ENCODE data around the gene PROZ. TPM values are rescaled to one million over a fixed set of nuclear protein-coding genes. Genes with fewer than 3 reads are reported as not detected.
A peak's percentile ranks its signal among the peaks of the same experiment; 100 is the strongest.

Gene PROZ
- total RNA-seq, 1 donor from 2014 or later = not detected

- Mint-ChIP-seq H3K4me3 (no peak overlapping the region), H3K9me3 (no peaks in the 10 kb centered on the region), H3K27ac (no peak overlapping the region), H3K4me1 (peaks cover 17% of the 10 kb centered on the region), H3K27me3 (no peaks in the 10 kb centered on the region), H3K36me3 (ENCODE audit: low read depth) (peaks cover 26% of the 10 kb centered on the region)
- intact Hi-C loops (cut with micrococcal nuclease) = no loop called here
- no peak for DNase-seq
Observed at GRCh38 chr13:113166266-113166665, 7.8 kb downstream of the PROZ start.

GRCh38 chr13:113166681-113167080 lies 8.2 kb downstream of the PROZ start:
- peaks cover 15% of the 10 kb centered on the region for H3K4me1 Mint-ChIP-seq

DNA sequence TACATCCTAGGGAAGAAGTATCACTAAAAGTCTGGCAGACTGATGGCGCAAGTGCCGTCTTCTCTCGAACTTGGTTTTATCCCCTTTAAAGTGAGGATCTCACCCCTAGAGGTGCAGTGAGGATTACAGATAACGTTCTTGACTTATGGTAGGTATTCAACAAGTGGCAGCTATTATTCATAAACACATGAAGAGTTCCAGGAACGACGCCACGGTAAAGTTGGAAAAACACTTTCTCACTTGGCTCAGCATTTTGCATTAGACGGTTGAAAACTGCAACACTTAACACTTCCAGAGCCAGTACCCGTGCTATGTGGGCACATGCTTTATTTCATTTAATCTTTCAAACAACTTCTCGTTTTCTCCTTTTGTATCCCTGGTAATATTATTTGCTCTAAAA lies 8.7 kb downstream of the PROZ start:
- intact Hi-C loops (cut with micrococcal nuclease) = no loop called here
- no peak for DNase-seq
- no peaks in the 10 kb centered on the region for H3K27me3 Mint-ChIP-seq
- no peak overlapping the region for H3K27ac Mint-ChIP-seq
- peaks cover 15% of the 10 kb centered on the region for H3K4me1 Mint-ChIP-seq
- no peaks in the 10 kb centered on the region for H3K9me3 Mint-ChIP-seq
- H3K4me3 Mint-ChIP-seq = no peak overlapping the region
- peaks cover 30% of the 10 kb centered on the region for H3K36me3 Mint-ChIP-seq (ENCODE audit: low read depth)

More at GRCh38 chr13:113166681-113167080, 8.2 kb downstream of the PROZ start:
- H3K27ac Mint-ChIP-seq = no peak overlapping the region
- no peak overlapping the region for H3K4me3 Mint-ChIP-seq
- peaks cover 28% of the 10 kb centered on the region for H3K36me3 Mint-ChIP-seq (ENCODE audit: low read depth)
- no peak for DNase-seq
- H3K27me3 Mint-ChIP-seq = no peaks in the 10 kb centered on the region
- intact Hi-C loops (cut with micrococcal nuclease) = no loop called here
- no peaks in the 10 kb centered on the region for H3K9me3 Mint-ChIP-seq

- peaks cover 33% of the 10 kb centered on the region for H3K36me3 Mint-ChIP-seq (ENCODE audit: low read depth)
- intact Hi-C loops (cut with micrococcal nuclease) = no loop called here
- H3K4me3 Mint-ChIP-seq = no peak overlapping the region
- peaks cover 15% of the 10 kb centered on the region for H3K4me1 Mint-ChIP-seq
- DNase-seq = no peak
- H3K9me3 Mint-ChIP-seq = no peaks in the 10 kb centered on the region
- H3K27ac Mint-ChIP-seq = no peak overlapping the region
- no peaks in the 10 kb centered on the region for H3K27me3 Mint-ChIP-seq
Observed at GRCh38 chr13:113167575-113167974, 9.1 kb downstream of the PROZ start.

- H3K4me1 Mint-ChIP-seq = peaks cover 15% of the 10 kb centered on the region
- no peak overlapping the region for H3K4me3 Mint-ChIP-seq
- DNase-seq = no peak
- no peaks in the 10 kb centered on the region for H3K9me3 Mint-ChIP-seq
- H3K27me3 Mint-ChIP-seq = no peaks in the 10 kb centered on the region
- intact Hi-C loops (cut with micrococcal nuclease) = no loop called here
- peaks cover 33% of the 10 kb centered on the region for H3K36me3 Mint-ChIP-seq (ENCODE audit: low read depth)
- H3K27ac Mint-ChIP-seq = no peak overlapping the region
Observed at GRCh38 chr13:113168211-113168610, 9.8 kb downstream of the PROZ start.

DNA sequence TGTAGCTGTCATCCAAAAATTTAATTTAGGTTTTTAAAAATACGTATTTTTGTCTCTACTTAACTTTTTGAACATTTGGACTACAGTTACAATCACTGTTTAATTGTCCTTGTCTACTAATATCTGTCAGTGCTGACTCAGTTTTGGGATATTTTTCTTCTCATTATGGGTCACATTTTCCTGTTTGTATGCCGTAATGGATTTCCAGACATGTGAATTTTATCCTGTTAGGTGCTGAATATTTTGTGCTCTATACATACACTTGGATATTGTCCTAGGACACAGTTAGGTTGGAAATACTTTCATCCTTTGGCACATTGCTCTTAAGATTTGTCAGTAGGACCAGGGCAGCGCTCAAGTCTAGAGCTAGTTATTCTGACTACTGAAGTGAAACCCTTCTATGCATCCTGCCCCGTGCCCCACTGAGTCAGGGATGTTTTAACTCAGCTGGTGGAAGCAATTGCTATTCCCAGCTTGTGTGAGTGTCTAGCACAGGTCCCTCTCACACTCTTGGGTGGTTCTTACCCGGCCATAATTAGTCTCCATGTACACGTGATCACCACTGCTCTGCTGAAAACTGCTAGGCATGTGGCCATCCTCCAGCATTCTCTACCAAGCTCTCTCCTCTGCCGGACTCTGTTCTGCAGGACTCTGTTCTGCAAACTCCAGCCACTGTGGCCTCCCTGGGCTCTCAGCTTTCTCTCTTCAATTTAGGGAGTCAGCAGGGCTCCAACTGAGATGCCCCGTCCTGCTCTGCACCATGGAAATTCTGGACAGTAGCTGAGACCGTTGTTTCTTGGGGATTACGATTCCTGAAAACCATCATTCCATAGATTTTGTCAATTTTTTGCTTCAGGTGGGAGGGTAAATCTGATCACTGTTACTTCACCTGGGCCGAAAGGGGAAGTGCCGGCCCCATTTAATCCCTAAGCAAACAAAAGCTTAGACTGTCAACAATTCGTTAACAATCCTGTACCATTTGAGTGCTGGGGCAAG lies 11.1 kb downstream of the PROZ start:
- no peaks in the 10 kb centered on the region for H3K9me3 Mint-ChIP-seq
- peaks cover 14% of the 10 kb centered on the region for H3K4me1 Mint-ChIP-seq
- no peaks in the 10 kb centered on the region for H3K27me3 Mint-ChIP-seq
- peaks cover 37% of the 10 kb centered on the region for H3K36me3 Mint-ChIP-seq (ENCODE audit: low read depth)
- no peak for DNase-seq
- no peak overlapping the region for H3K4me3 Mint-ChIP-seq
- intact Hi-C loops (cut with micrococcal nuclease) = no loop called here
- H3K27ac Mint-ChIP-seq = no peak overlapping the region

DNA sequence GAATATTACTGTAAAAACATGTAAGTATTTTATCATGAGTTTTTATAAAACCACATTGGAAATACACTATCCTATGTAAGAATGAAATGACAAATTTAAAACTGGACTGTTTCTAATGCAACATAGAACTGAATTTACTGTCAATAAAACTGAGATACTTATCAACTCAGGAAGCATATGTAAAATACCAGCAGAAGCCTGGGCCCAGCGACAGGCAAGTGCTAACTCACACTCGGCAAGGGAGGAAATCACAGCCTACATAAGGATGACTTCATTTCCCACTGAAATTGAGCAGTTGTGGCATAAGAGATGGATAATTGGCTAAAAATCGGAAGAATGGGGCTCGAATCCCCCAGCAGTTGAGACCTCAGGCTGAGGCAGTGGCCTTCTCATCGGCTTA lies 12.1 kb downstream of the PROZ start:
- peaks cover 44% of the 10 kb centered on the region for H3K36me3 Mint-ChIP-seq (ENCODE audit: low read depth)
- H3K27ac Mint-ChIP-seq = no peak overlapping the region
- peaks cover 11% of the 10 kb centered on the region for H3K4me1 Mint-ChIP-seq
- intact Hi-C loops (cut with micrococcal nuclease) = no loop called here
- H3K27me3 Mint-ChIP-seq = no peaks in the 10 kb centered on the region
- no peak for DNase-seq
- no peaks in the 10 kb centered on the region for H3K9me3 Mint-ChIP-seq
- no peak overlapping the region for H3K4me3 Mint-ChIP-seq

DNA sequence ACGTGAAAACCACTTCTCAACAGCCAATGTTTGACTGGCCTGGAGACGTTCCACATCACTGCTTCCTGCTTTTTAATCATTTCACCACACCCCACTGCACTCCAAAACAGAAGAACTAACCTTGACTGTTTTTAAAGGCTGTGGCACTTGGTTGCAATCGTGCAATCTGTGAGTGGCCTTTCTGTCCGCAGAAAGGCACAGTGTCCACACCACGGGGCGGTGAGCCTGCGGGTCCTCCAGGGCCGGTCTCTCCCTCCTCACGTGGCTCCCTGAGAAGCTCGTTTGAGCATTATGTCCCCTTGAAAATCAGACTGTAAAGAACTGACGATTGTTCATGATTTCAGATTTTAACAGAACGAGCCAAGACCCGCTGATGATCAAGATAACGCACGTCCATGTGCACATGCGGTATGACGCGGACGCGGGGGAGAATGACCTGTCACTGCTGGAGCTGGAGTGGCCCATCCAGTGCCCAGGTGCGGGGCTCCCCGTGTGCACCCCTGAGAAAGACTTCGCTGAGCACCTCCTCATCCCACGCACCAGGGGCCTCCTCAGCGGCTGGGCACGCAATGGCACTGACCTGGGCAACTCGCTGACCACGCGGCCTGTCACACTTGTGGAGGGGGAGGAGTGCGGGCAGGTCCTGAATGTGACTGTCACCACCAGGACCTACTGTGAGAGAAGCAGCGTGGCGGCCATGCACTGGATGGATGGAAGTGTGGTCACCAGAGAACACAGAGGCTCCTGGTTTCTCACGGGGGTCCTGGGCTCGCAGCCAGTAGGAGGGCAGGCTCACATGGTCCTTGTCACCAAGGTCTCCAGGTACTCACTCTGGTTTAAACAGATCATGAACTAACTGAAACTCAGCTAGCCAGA lies 13.0 kb downstream of the PROZ start:
- intact Hi-C loops (cut with micrococcal nuclease) = no loop called here
- H3K27ac Mint-ChIP-seq = no peak overlapping the region
- peaks cover 16% of the 10 kb centered on the region for H3K4me1 Mint-ChIP-seq
- DNase-seq = no peak
- peaks cover 54% of the 10 kb centered on the region for H3K36me3 Mint-ChIP-seq (ENCODE audit: low read depth)
- no peaks in the 10 kb centered on the region for H3K27me3 Mint-ChIP-seq
- H3K9me3 Mint-ChIP-seq = no peaks in the 10 kb centered on the region
- no peak overlapping the region for H3K4me3 Mint-ChIP-seq

DNA sequence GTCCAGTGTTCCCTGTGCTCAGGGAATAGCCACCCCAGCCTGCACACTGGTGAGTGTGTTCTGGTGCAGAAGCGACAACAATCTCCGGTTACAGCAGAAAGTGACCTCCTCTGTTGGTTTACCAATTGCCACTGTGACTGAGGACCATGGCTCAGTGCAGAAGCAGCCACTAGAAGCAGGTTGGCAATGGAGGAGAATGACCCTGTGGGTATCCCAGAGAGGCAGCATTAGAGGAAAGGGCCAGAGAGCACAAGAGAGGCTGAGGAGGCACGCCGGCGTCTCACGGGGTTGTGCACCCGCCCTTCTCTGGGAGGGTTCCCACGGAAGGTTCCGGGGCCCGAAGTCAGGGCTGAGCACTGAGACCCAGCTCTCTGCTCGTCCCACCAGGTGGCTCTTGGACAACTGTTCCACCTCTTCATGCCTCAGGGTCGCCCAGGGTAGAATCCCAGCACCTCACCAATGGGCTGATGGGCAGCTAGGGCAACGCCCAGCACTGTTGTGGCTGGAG lies 14.0 kb downstream of the PROZ start:
- no peak overlapping the region for H3K4me3 Mint-ChIP-seq
- no peak for DNase-seq
- H3K9me3 Mint-ChIP-seq = no peaks in the 10 kb centered on the region
- intact Hi-C loops (cut with micrococcal nuclease) = no loop called here
- peaks cover 16% of the 10 kb centered on the region for H3K4me1 Mint-ChIP-seq
- no peaks in the 10 kb centered on the region for H3K27me3 Mint-ChIP-seq
- H3K27ac Mint-ChIP-seq = no peak overlapping the region
- H3K36me3 Mint-ChIP-seq (ENCODE audit: low read depth) = peaks cover 58% of the 10 kb centered on the region

DNA sequence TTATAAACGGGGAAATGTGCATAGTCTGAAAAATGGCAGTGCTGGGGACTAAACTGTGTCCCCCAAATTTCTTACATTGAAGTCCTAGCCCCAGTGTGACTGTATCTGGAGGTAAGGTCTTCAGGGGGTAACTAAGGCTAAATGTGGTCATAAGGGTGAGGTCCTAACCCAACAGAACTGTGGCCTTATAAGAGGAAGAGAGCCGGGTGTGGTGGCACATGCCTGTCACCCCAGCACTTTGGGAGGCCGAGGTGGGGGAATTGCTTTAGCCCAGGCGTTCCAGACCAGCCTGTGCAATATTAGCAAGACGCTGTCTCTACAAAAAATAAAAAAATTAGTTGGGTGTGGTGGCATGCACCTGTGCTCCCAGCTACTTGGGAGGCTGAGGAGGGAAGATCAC lies 17.8 kb downstream of the PROZ start:
- H3K4me1 Mint-ChIP-seq = peaks cover 31% of the 10 kb centered on the region
- H3K27me3 Mint-ChIP-seq = no peaks in the 10 kb centered on the region
- peaks cover 66% of the 10 kb centered on the region for H3K36me3 Mint-ChIP-seq (ENCODE audit: low read depth)
- peak; percentile 77 for DNase-seq
- no peaks in the 10 kb centered on the region for H3K9me3 Mint-ChIP-seq
- H3K27ac Mint-ChIP-seq = peak overlapping the region; percentile 87
- intact Hi-C loops (cut with micrococcal nuclease) = no loop called here
- peak overlapping the region; percentile 51 for H3K4me3 Mint-ChIP-seq

DNA sequence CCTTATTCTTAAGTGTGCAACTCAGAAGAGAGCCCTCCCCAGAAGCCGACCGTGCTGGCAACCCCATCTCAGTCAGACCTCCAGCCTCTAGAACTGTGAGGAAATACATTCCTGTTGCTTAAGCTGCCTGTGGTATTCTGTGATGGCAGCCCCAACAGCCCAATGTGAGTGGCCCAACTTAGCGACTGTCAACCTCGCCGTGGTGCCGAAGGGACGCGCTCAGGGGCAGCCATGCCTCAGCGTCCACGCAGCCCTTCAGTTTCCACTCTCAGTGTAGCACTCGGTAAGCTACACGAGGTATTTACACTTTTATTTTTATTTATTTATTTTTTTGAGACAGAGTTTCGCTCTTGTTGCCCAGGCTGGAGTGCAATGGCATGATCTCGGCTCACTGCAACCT lies 18.4 kb downstream of the PROZ start:
- no peak for DNase-seq
- Mint-ChIP-seq H3K36me3 (ENCODE audit: low read depth) (peaks cover 67% of the 10 kb centered on the region), H3K4me1 (peaks cover 31% of the 10 kb centered on the region), H3K9me3 (no peaks in the 10 kb centered on the region), H3K4me3 (no peak overlapping the region), H3K27me3 (no peaks in the 10 kb centered on the region), H3K27ac (no peak overlapping the region)
- intact Hi-C loops (cut with micrococcal nuclease) = no loop called here

- Mint-ChIP-seq H3K4me3 (no peak overlapping the region), H3K27me3 (no peaks in the 10 kb centered on the region), H3K9me3 (no peaks in the 10 kb centered on the region), H3K27ac (no peak overlapping the region), H3K4me1 (peaks cover 29% of the 10 kb centered on the region), H3K36me3 (ENCODE audit: low read depth) (peaks cover 68% of the 10 kb centered on the region)
- intact Hi-C loops (cut with micrococcal nuclease) = no loop called here
- no peak for DNase-seq
Observed at GRCh38 chr13:113178070-113178895, 19.8 kb downstream of the PROZ start.

- Mint-ChIP-seq H3K4me3 (no peak overlapping the region), H3K4me1 (peaks cover 29% of the 10 kb centered on the region), H3K9me3 (no peaks in the 10 kb centered on the region), H3K27me3 (no peaks in the 10 kb centered on the region), H3K36me3 (ENCODE audit: low read depth) (peaks cover 73% of the 10 kb centered on the region), H3K27ac (no peak overlapping the region)
- intact Hi-C loops (cut with micrococcal nuclease) = no loop called here
- no peak for DNase-seq
Observed at GRCh38 chr13:113178896-113179167, 20.4 kb downstream of the PROZ start.
